HG02678 (cell line): ENCODE measurements around the gene CAMK1D.
"Not testable (repeated sequence)": the region's sequence is repeated elsewhere in the genome, so short reads cannot be mapped to it uniquely, and the experiment has no call there.

ENCODE experiments used
- ATAC-seq: cut with Tn5 transposase; IDR thresholded peaks from one replicate; pipeline ENCODE4 v1.9.1; 2021; ENCODE audit warnings: mild to moderate bottlenecking, moderate library complexity; ENCODE audit not compliant: unreplicated experiment

Gene CAMK1D

GRCh38 chr10:12423896-12424295, 74.5 kb downstream of the CAMK1D start:
- ATAC-seq, result no peak

- no peak for ATAC-seq
These were observed 77.9 kb downstream of the CAMK1D start for GRCh38 chr10:12427276-12427675.

DNA sequence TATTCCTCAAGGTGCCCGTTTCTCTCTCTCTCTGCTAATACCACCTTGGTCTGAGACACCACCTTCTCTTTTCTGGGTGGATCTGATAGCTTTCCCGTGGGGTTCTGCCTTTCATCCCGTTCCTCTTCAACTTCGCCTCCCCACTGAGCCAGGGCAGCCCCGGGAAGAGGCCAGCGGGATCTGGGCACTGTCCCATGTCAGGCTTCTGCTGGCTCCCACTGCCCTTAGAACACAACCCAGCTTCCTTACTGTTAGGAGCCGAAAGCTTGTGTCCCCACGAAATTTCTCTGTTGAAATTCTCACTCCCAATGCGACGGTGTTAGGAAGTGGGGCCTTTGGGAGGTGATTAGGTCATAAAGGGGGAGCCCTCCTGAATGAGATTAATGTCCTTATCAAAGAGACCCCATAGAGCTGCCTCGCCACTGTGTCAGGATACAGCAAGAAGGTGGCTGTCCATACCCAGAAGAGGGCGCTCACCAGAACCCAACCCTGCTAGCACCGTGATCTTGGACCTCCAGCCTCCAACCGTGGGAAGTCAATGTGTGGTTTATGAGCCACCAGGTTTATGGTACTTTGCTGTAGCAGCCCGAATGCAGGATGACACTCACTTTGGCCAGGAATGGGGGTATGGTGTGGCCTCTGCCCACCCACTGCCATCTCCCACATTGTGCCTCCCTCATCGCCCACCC, 79.2 kb downstream of the CAMK1D start:
- no peak for ATAC-seq

DNA sequence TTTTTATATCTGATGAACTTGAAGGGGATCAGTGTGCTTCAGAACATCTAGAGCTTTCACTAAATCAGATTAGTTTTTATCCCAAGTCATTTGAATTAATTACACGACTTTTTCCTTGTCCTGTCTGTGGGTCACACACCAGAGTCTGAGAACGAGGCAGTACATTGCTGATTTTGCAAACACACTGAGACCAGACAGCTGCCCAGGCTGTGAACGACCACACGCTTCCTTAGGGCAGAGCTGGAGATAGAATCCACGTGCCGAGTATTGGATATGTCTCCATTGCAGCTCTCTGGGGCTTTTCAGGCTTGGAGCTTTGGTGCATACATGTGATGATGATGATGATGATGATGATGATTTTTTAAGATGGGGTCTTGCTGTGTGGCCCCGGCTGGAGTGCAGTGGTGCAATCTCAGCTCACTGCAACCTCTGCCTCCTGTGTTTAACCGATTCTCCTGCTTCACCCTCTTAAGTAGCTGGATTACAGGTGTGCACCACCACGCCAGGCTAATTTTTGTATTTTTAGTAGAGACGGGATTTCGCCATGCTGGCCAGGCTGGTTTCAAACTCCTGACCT, 81.1 kb downstream of the CAMK1D start:
- ATAC-seq, result no peak

GRCh38 chr10:12431151-12432101, 82.1 kb downstream of the CAMK1D start:
- ATAC-seq, result no peak

GRCh38 chr10:12432402-12433189, 83.2 kb downstream of the CAMK1D start:
- ATAC-seq, result no peak

- no peak for ATAC-seq
These were observed 84.9 kb downstream of the CAMK1D start for GRCh38 chr10:12434277-12434676.

GRCh38 chr10:12434677-12435076, 85.3 kb downstream of the CAMK1D start:
- ATAC-seq, result not testable (repeated sequence)

DNA sequence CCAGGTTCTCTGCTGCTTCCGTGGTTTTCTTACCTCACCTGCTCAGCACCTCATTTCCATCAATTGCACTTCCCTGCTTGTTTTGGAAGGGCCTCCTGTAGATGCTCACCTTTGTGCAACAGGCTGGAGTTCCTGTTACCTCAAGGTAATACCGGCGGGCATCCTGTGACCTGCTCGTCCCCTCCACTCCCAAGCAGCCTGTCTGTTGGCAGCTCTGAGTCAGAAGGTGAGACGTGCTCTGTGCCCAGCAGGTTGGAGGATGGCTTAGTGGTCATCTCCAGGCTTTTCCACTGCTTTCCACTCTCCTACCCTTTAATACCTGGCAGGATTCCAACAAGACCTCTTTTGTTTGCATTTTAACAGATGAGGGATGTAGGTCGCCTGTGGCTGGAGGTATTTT, 86.0 kb downstream of the CAMK1D start:
- ATAC-seq, result no peak

GRCh38 chr10:12438919-12439692, 89.8 kb downstream of the CAMK1D start:
- no peak for ATAC-seq

DNA sequence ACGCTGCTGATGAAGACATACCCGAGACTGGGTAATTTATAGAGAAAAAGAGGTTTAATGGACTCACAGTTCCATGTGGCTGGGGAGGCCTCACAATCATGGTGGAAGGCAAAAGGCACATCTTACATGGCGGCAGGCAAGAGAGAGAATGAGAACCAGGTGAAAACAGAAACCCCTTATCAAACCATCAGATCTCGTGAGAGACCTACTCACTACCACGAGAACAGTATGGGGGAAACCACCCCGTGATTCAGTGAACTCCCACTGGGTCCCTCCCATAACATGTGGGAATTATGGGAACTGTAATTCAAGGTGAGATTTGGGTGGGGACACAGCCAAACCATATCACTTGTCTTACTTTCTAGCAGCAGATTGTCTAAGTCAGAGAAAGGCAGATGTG, 90.4 kb downstream of the CAMK1D start:
- not testable (repeated sequence) for ATAC-seq

DNA sequence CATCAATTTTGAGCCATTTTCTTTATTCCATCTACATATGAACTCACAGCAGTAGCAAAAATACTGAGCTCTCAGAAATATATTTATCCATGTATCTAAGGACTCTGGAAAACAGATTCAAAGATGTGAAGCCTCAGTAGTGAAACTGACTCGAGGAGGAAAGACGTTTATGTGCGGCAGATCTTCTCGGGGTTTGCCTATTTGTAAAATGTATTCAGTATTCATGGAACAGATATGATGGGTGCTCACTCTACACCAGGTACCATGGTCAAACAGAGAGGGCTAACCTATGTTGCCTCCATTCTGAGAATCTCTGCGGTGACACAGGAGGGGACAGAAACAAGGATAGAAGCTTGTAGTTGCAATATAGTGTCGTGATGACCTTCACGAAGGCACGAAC, 93.7 kb downstream of the CAMK1D start:
- ATAC-seq, result no peak

GRCh38 chr10:12444981-12445700, 95.8 kb downstream of the CAMK1D start:
- no peak for ATAC-seq

DNA sequence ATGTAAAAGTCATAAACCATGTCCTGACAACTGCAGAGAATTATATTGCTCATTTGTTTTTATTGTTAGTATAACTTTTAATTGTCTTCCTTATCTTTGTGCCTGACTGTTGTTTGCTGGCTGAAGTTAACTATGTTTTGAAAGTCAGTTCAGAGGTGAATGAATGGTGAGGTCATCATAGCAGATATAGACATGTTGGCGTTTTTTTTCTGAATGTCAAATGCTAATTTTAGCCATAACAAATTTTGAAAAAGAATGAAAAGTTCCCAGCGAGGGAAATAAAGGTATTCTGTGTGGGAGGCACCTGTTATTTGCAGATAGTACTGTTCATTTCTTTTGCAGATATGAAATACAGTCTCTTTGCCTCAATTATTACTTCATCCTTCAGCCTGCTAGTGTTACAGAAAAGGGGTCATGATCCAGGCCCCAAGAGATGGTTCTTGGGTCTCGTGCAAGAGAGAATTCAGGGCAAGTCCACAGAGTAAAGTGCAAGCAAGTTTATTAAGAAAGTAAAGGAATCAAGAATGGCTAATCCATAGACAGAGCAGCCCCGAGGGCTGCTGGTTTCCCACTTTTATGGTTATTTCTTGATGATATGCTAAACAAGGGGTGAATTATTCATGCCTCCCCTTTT, 96.5 kb downstream of the CAMK1D start:
- no peak for ATAC-seq

DNA sequence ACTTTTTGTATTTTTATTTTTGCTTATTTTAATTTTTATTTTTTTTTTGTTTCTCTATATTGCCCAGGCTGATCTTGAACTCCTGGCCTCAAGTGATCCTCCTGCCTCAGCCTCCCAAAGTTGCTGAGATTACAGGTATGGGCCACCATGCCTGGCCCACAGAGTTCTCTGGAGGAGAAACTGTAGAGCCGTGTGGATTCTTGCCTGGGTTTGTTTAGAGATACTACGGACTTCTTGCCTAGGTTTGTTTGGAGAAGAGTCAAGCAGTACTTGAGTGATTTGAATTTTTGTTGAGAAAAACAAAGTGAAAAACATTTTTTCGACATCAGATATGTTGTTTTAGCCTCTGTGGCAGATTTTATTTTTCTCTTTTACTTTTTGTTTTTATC, 99.0 kb downstream of the CAMK1D start:
- no peak for ATAC-seq

DNA sequence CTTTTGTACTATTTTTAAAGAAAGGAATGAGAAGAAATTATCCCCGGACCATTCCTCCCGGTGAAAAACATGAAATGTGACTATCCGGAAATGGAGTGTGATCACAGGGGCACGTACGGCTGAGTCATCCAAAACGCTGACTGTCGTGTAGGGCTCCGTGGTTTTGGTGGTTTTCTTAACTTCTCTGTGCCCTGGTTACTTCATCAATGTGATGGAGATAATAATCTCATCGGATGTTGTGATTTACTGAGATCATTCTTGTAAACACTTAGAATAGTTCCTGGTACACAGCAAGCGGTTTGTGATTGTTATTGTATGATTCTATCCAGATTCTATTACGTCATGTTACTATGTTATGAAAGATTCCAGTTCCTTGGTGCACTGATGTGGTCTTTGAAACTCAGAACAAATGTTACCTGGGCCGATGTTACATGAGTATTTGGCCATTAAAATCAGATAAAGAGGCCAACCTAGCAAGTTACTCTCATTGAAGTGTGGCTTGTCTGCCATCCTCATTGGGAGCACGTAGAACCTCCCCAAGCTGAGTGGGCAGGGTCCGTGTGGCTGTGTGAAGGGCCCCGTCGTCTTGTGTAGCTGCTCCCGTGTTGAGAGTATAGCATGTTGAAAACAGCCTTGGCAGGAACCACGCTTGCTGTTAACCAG, 99.5 kb downstream of the CAMK1D start:
- ATAC-seq, result peak; percentile 83

DNA sequence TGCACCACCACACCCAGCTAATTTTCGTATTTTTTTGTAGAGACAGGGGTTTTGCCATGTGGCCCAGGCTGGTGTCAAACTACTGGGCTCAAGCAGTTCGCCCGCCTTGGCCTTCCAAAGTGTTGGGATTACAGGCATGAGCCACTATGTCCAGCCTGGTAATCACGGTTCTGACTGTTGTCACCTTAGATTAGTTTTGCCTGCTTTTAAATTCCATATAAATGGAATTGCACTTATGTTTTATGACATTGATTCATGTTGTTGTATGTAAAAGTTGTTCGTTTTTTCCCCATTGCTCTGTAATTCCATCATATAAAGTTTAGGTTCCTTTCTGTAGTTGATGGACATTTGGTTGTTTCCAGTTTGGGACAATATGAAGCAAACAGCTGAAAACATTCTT, 106.0 kb downstream of the CAMK1D start:
- no peak for ATAC-seq

DNA sequence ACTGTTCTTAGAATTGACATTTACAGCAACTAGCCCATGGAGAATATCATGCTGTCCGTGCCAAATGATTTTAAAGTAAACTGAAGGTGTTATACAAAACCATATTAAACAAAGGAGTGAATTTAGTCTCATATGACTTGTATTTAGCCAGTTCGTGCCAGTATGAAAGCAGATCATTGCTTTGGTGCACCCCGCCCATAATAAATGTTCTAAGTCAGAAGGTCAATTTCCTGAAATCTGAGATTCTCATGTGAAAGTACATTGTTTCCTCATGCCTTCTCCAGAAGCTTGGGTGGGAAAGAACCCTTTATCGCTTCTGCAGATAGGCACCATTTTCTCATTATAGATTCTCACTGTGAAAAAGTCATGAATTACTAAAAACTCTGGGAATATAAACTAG, 106.4 kb downstream of the CAMK1D start:
- no peak for ATAC-seq

GRCh38 chr10:12459340-12459739, 110.0 kb downstream of the CAMK1D start:
- no peak for ATAC-seq
